Suprapubic skin (tissue), 3 donors: ENCODE data around the gene NBPF1.
"Not testable (repeated sequence)": the region's sequence is repeated elsewhere in the genome, so short reads cannot be mapped to it uniquely, and the experiment has no call there.

ENCODE experiments used
- POLR2AphosphoS5 ChIP-seq, 3 donors: sonication (generic); formaldehyde crosslinking; IDR thresholded peaks; one replicate each; pipeline ENCODE4 v1.6.1; 2017; ENCODE audit warnings: antibody characterized with exemption in 3 of 3
- TF ChIP-seq, protein P1 (sequence below), 2 donors: fragments of 200-600 bp in 1 of 2; fragments of 450-650 bp in 1 of 2; sonication (generic) in 1 of 2; IDR thresholded peaks; one replicate each; pipeline ENCODE4 v1.5.1; 2016 to 2019; ENCODE audit warnings: antibody characterized with exemption in 2 of 2, mild to moderate bottlenecking in 1 of 2, moderate library complexity in 1 of 2

- TF ChIP-seq, protein P1, sequence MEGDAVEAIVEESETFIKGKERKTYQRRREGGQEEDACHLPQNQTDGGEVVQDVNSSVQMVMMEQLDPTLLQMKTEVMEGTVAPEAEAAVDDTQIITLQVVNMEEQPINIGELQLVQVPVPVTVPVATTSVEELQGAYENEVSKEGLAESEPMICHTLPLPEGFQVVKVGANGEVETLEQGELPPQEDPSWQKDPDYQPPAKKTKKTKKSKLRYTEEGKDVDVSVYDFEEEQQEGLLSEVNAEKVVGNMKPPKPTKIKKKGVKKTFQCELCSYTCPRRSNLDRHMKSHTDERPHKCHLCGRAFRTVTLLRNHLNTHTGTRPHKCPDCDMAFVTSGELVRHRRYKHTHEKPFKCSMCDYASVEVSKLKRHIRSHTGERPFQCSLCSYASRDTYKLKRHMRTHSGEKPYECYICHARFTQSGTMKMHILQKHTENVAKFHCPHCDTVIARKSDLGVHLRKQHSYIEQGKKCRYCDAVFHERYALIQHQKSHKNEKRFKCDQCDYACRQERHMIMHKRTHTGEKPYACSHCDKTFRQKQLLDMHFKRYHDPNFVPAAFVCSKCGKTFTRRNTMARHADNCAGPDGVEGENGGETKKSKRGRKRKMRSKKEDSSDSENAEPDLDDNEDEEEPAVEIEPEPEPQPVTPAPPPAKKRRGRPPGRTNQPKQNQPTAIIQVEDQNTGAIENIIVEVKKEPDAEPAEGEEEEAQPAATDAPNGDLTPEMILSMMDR (IDR thresholded peaks at IDR 0.05): not testable (repeated sequence)
- not testable (repeated sequence) for TF ChIP-seq POLR2AphosphoS5 (IDR thresholded peaks at IDR 0.05)
Observed at GRCh38 chr1:16532235-16532991, 81.0 kb downstream of the NBPF1 start.
